Endothelial cell of umbilical vein (primary cell): Measurements from ENCODE around the gene FBL. TPM values are rescaled to one million over a fixed set of nuclear protein-coding genes. Genes with fewer than 3 reads are reported as not detected.
"Not testable (repeated sequence)": the region's sequence is repeated elsewhere in the genome, so short reads cannot be mapped to it uniquely, and the experiment has no call there.

Experiments used
- BruUV-seq: library from RNA; stranded (reverse); fragments of 400-500 nt; replicated peaks from 2 replicates; lab custom pipeline; 2021; lab: Mats Ljungman, UMichigan
- CTCF ChIA-PET: fragments of 300-600, 350-600 bp; sonication (Branson Sonifier 250); formaldehyde crosslinking; loops from one replicate; lab custom pipeline; 2021; ENCODE audit warnings: antibody characterized with exemption, inconsistent platforms; lab: Charles Lee
- POLR2A ChIA-PET: fragments of 300-600, 350-600 bp; sonication (Branson Sonifier 250); formaldehyde crosslinking; loops from one replicate; lab custom pipeline; 2021; ENCODE audit warnings: antibody characterized with exemption, inconsistent platforms; lab: Charles Lee
- DNase-seq: peaks from one replicate; pipeline ENCODE4 v3.0.0-alpha.2; 2011; ENCODE audit warnings: low read depth, low spot score
- FAIRE-seq: peaks from 2 replicates; lab custom pipeline; 2011; peaks lifted over from hg19 to GRCh38; lab: Jason Lieb, UNC
- H2AFZ ChIP-seq: 2 replicates; pipeline ENCODE4 v1.6.0; 2012; ENCODE audit warnings: low read depth, low read length, control low read depth, inconsistent platforms
- H3K27ac ChIP-seq: 2 replicates; pipeline ENCODE4 v1.5.1; 2011; ENCODE audit warnings: low read depth, mild to moderate bottlenecking, control low read depth, low read length, moderate library complexity; ENCODE audit not compliant: insufficient read depth
- H3K27me3 ChIP-seq, 2 experiments: 2 replicates each; pipeline versions ENCODE4 v1.6.0 to v1.6.1; 2011; ENCODE audit warnings: low read length in 2 of 2, mixed read lengths in 1 of 2; ENCODE audit not compliant: control insufficient read depth in 2 of 2, insufficient read depth in 2 of 2
- H3K36me3 ChIP-seq, 2 experiments: 2 replicates in 1 of 2; 3 replicates in 1 of 2; pipeline ENCODE4 v1.5.1; 2011; ENCODE audit warnings: low read length in 2 of 2, mild to moderate bottlenecking in 1 of 2, moderate library complexity in 1 of 2; ENCODE audit not compliant: control insufficient read depth in 2 of 2, insufficient read depth in 2 of 2; ENCODE audit errors: extremely low read depth in 1 of 2
- H3K4me1 ChIP-seq: 3 replicates; pipeline ENCODE4 v1.5.1; 2011; ENCODE audit warnings: mild to moderate bottlenecking, low read length; ENCODE audit not compliant: control insufficient read depth, insufficient read depth; ENCODE audit errors: extremely low read depth
- H3K4me2 ChIP-seq: 2 replicates; pipeline ENCODE4 v1.6.1; 2011; ENCODE audit warnings: low read length, control low read depth, mixed read lengths; ENCODE audit not compliant: insufficient read depth
- H3K4me3 ChIP-seq, 3 experiments: fragments of 200-600 bp in 1 of 3; sonication (generic), shearing (Covaris generic) in 1 of 3; replicated peaks in 1 of 3; 2 replicates each; pipeline ENCODE4 v1.5.1; 2011 to 2016; ENCODE audit warnings: control low read depth in 3 of 3, low read length in 3 of 3, mild to moderate bottlenecking in 2 of 3, inconsistent platforms in 1 of 3, low read depth in 1 of 3, moderate library complexity in 1 of 3; ENCODE audit not compliant: insufficient read depth in 1 of 3
- H3K79me2 ChIP-seq: 2 replicates; pipeline ENCODE4 v1.6.0; 2012; ENCODE audit warnings: low read length, inconsistent platforms; ENCODE audit not compliant: control insufficient read depth, insufficient read depth
- H3K9ac ChIP-seq: replicated peaks from 2 replicates; pipeline ENCODE3; 2011; ENCODE audit warnings: low read length, control low read depth; ENCODE audit not compliant: insufficient read depth; ENCODE audit errors: extremely low read depth
- H3K9me1 ChIP-seq: replicated peaks from 3 replicates; pipeline ENCODE4 v1.6.0; 2011; ENCODE audit warnings: mild to moderate bottlenecking, low read length; ENCODE audit not compliant: control insufficient read depth, insufficient read depth; ENCODE audit errors: extremely low read depth
- H3K9me3 ChIP-seq: replicated peaks from 2 replicates; pipeline ENCODE4 v1.5.1; 2012; ENCODE audit warnings: low read length, inconsistent platforms; ENCODE audit not compliant: control insufficient read depth, insufficient read depth
- H4K20me1 ChIP-seq: replicated peaks from 2 replicates; pipeline ENCODE3; 2011; ENCODE audit warnings: mild to moderate bottlenecking, low read length; ENCODE audit not compliant: control insufficient read depth, insufficient read depth; ENCODE audit errors: extremely low read depth
- dilution Hi-C: fragments of 300-500 bp; cut with MboI; formaldehyde crosslinking; loops from one replicate; pipeline ENCODE4 v1.15.0; 2019; ENCODE audit warnings: low sequenced_read_pairs; ENCODE audit not compliant: extremely low pct_ligation_motif_present
- intact Hi-C: fragments of 100-400 bp; cut with micrococcal nuclease; formaldehyde crosslinking; loops from one replicate; pipeline ENCODE4 v1.10.0; 2022
- polyA plus RNA-seq, 4 experiments: library from polyadenylated mRNA; depleted of rRNA in 3 of 4; stranded (reverse) in 3 of 4; unstranded in 1 of 4; fragments of >200 nt; gene quantifications; 2 replicates each; pipeline versions ENCODE4 v1.2.1 to v1.2.3, GENCODE V29; 2011 to 2012; ENCODE audit warnings: missing spikeins in 1 of 4
- total RNA-seq: library from RNA; stranded (reverse); gene quantifications from 2 replicates; pipeline ENCODE4 v1.2.3, GENCODE V29; 2021

The FBL gene
- total and polyA plus RNA-seq, 2 donors (not counting 3 experiments of a cell fraction or from before 2014, with no cell fraction given): 271 to 473 TPM

DNA sequence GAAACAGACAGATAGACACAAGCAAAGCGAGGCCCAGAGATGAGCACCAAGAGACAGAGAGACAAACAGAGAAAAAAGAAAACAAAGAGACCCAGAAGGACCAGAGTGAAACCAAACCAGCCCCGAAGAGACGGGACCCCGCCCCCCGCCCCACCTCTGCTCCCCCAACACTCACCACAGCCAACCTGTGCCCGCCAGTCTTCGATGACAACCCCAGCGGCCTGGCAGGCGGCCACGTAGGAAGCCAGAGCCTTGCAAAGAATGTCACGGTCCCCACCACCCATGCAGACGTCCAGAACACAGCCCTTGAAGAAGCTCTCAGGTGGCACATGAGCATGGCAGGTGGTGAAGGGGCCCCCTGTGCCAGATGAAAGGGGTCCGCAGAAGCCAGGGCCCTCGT is 31.3 kb upstream of the FBL start:
- not testable (repeated sequence) for BruUV-seq

DNA sequence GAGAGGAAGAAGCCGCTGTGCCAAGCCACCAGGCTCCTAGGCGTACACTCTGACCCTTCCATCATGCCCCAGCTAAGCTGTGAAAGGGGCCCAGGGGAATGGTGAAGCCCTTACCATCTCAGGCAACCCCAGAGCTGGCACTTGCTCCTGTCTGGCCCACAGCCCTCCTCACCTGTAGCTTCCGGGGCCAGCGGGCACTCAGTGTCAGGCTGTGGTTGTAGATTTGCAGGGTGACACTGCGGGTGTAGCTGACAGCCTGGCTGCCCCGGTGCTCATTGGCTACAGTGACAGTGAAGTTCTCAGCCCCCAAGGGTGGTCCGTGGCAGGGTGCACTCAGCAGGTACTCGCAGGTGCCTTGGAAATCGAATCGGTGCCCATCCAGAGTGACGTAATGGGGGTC is 30.3 kb upstream of the FBL start:
- H2AFZ ChIP-seq, POLR2A ChIA-PET, H3K4me2 ChIP-seq, H3K9me3 ChIP-seq, H4K20me1 ChIP-seq, H3K4me1 ChIP-seq, dilution Hi-C loops, H3K79me2 ChIP-seq, BruUV-seq, CTCF ChIA-PET, H3K27ac ChIP-seq, intact Hi-C loops, DNase-seq, H3K9ac ChIP-seq, FAIRE-seq, H3K36me3 ChIP-seq, H3K27me3 ChIP-seq, H3K4me3 ChIP-seq, H3K9me1 ChIP-seq: not testable (repeated sequence)

More for the DNA sequence above, 31.3 kb upstream of the FBL start:
- H3K27me3 ChIP-seq, H2AFZ ChIP-seq, H3K4me3 ChIP-seq, POLR2A ChIA-PET, H3K9ac ChIP-seq, FAIRE-seq, H3K4me1 ChIP-seq, H3K4me2 ChIP-seq, H3K9me1 ChIP-seq, DNase-seq, intact Hi-C loops, CTCF ChIA-PET, H3K27ac ChIP-seq, H3K9me3 ChIP-seq, H3K79me2 ChIP-seq, H4K20me1 ChIP-seq, H3K36me3 ChIP-seq, dilution Hi-C loops: not testable (repeated sequence)

DNA sequence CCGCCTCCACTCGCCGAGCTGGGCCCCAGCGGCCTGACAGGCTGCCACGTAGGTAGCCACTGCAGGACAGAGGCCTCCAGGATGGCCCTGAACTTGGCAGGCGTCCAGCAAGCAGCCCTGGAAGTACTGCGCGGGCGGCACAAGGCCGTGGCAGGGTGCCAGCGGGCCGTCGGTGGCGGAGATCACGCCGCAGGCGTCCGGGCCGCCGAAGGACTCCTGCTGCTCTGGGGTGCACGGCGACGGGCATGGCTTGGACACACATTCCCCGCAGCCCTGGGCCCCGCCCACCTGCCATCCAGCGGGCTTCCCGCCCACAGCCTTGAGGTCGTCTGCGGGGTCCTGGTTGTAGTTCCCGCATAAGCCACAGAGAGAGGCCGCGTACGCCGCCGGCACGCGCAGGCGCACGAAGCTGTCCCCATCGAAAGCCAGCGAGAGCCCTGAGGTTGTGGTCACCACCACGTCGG is 29.3 kb upstream of the FBL start:
- H3K36me3 ChIP-seq, FAIRE-seq, H3K27ac ChIP-seq, H3K79me2 ChIP-seq, H3K4me2 ChIP-seq, H3K4me1 ChIP-seq, H3K4me3 ChIP-seq, BruUV-seq, H3K9ac ChIP-seq, CTCF ChIA-PET, H2AFZ ChIP-seq, H3K9me1 ChIP-seq, dilution Hi-C loops, H4K20me1 ChIP-seq, H3K27me3 ChIP-seq, POLR2A ChIA-PET, intact Hi-C loops, H3K9me3 ChIP-seq: not testable (repeated sequence)
- peak; percentile 24 for DNase-seq
